Liver (tissue), 9 donors: ENCODE results near the gene CBFA2T2. TPM values are rescaled to one million over a fixed set of nuclear protein-coding genes. Genes with fewer than 3 reads are reported as not detected.

Experiments used
- DNase-seq: peaks from one replicate; pipeline ENCODE4 v3.0.0-alpha.2; 2017; ENCODE audit warnings: low spot score
- H3K27ac ChIP-seq, 2 donors: one replicate each; pipeline ENCODE4 v1.7.0; 2013; ENCODE audit warnings: inconsistent platforms in 2 of 2, low read length in 2 of 2, control low read depth in 1 of 2, low read depth in 1 of 2, mild to moderate bottlenecking in 1 of 2
- H3K27me3 ChIP-seq, 4 donors: one replicate each; pipeline versions ENCODE4 v1.6.1 to v1.7.0; 2013; ENCODE audit warnings: low read length in 3 of 4, inconsistent platforms in 1 of 4, mild to moderate bottlenecking in 1 of 4, moderate library complexity in 1 of 4; ENCODE audit not compliant: control insufficient read depth in 4 of 4, insufficient read depth in 4 of 4
- H3K36me3 ChIP-seq, 4 donors: one replicate each; pipeline versions ENCODE4 v1.6.1 to v1.7.0; 2013; ENCODE audit warnings: low read length in 3 of 4, mild to moderate bottlenecking in 3 of 4, low read depth in 1 of 4, moderate library complexity in 1 of 4; ENCODE audit not compliant: control insufficient read depth in 4 of 4, insufficient read depth in 3 of 4
- H3K4me1 ChIP-seq, 4 donors: one replicate each; pipeline versions ENCODE4 v1.6.1 to v1.7.0; 2013; ENCODE audit warnings: low read length in 3 of 4, mild to moderate bottlenecking in 3 of 4, moderate library complexity in 1 of 4; ENCODE audit not compliant: control insufficient read depth in 4 of 4, insufficient read depth in 4 of 4
- H3K4me3 ChIP-seq, 3 donors: one replicate each; pipeline versions ENCODE4 v1.6.1 to v1.7.0; 2013; ENCODE audit warnings: low read length in 3 of 3, control low read depth in 1 of 3, low read depth in 1 of 3, mild to moderate bottlenecking in 1 of 3
- H3K9ac ChIP-seq, 2 donors: one replicate each; pipeline ENCODE4 v1.7.0; 2013; ENCODE audit warnings: low read length in 2 of 2, mild to moderate bottlenecking in 2 of 2, moderate library complexity in 2 of 2, control low read depth in 1 of 2, low read depth in 1 of 2
- H3K9me3 ChIP-seq, 4 donors: one replicate each; pipeline versions ENCODE4 v1.6.1 to v1.7.0; 2013; ENCODE audit warnings: low read length in 3 of 4; ENCODE audit not compliant: control insufficient read depth in 4 of 4
- CTCF ChIP-seq: fragments of 150-350 bp; IDR thresholded peaks from 2 replicates; pipeline ENCODE4 v1.5.1; 2017; ENCODE audit warnings: improper control_type of control experiment, low read depth, low read length; ENCODE audit not compliant: missing input control
- FOXA1 ChIP-seq: IDR thresholded peaks from 2 replicates; pipeline ENCODE4 v1.6.1; 2016; ENCODE audit warnings: antibody characterized with exemption
- FOXA2 ChIP-seq: IDR thresholded peaks from 2 replicates; pipeline ENCODE4 v1.6.1; 2016; ENCODE audit warnings: antibody characterized with exemption
- RAD21 ChIP-seq, 2 donors: IDR thresholded peaks; 2 replicates each; pipeline ENCODE4 v1.6.1; 2016; ENCODE audit warnings: antibody characterized with exemption in 2 of 2, mild to moderate bottlenecking in 2 of 2
- REST ChIP-seq: IDR thresholded peaks from 2 replicates; pipeline ENCODE4 v1.6.1; 2016; ENCODE audit warnings: antibody characterized with exemption, mild to moderate bottlenecking
- YY1 ChIP-seq: IDR thresholded peaks from 2 replicates; pipeline ENCODE4 v1.6.1; 2016; ENCODE audit warnings: antibody characterized with exemption, mild to moderate bottlenecking
- WGBS: extraction: QIAGEN DNeasy Blood & Tissue Kit; methylation state at CpG from one replicate; pipeline ENCODE4 v1.1.7; 2013; 5-methylcytosine and 5-hydroxymethylcytosine counted together
- polyA plus RNA-seq, 2 donors: library from polyadenylated mRNA; stranded (reverse) in 1 of 2; unstranded in 1 of 2; fragments of 200-250 nt in 1 of 2; fragments of >200 nt in 1 of 2; fragmentation: Nextera tagmentation in 1 of 2; extraction: Ambion mirVana in 1 of 2; gene quantifications; one replicate each; pipeline versions ENCODE4 v1.2.1 to v1.2.3, GENCODE V29; 2013 to 2015
- total RNA-seq, 2 donors: library from RNA; depleted of rRNA; stranded (reverse); fragments of >200 nt; gene quantifications; one replicate each; pipeline ENCODE4 v1.2.3, GENCODE V29; 2014
- donor health status: healthy.
- donor health status: healthy.
- donor health status: healthy.
- donor health status: healthy.
- donor health status: healthy.

CBFA2T2 gene
- total and polyA plus RNA-seq, 4 donors: 2.0 to 5.5 (median 5.3) TPM

- no peak for TF ChIP-seq REST
Measured at GRCh38 chr20:33658510-33658909, 168.6 kb downstream of the CBFA2T2 start (continued).

- Histone ChIP-seq H3K9ac (no peak overlapping the region), H3K27me3 (no peaks in the 10 kb centered on the region), H3K36me3 (peaks cover 0 to 2% (median under 1%) of the 10 kb centered on the region in 4 donors), H3K9me3 (no peaks in the 10 kb centered on the region), H3K4me3 (no peak overlapping the region), H3K4me1 (peaks cover 3 to 10% (median 7%) of the 10 kb centered on the region in 4 donors), H3K27ac (no peak overlapping the region)
- no peak for TF ChIP-seq FOXA1
- no peak for TF ChIP-seq RAD21 (IDR thresholded peaks at IDR 0.05)
- DNase-seq: no peak
- 95% methylated on average over 4 of the region's 4 CpGs for WGBS
Measured at GRCh38 chr20:33658929-33659328, 169.0 kb downstream of the CBFA2T2 start.

GRCh38 chr20:33659341-33660034 is 169.6 kb downstream of the CBFA2T2 start:
- H3K4me1 ChIP-seq: peaks cover 3 to 16% (median 10%) of the 10 kb centered on the region in 4 donors

More at GRCh38 chr20:33659341-33660034, 169.6 kb downstream of the CBFA2T2 start:
- no peak for TF ChIP-seq FOXA2
- TF ChIP-seq CTCF: no peak
- TF ChIP-seq YY1: no peak
- Histone ChIP-seq H3K4me3 (no peak overlapping the region), H3K9me3 (no peaks in the 10 kb centered on the region), H3K27ac (no peak overlapping the region), H3K27me3 (no peaks in the 10 kb centered on the region), H3K36me3 (peaks cover 0 to 2% (median under 1%) of the 10 kb centered on the region in 4 donors), H3K9ac (no peak overlapping the region)
- no peak for DNase-seq
- 97% methylated on average over 32 of the region's 32 CpGs for WGBS
